ENCODE results near the gene TOR1AIP2.

Gene TOR1AIP2

GRCh38 chr1:179888071-179888470 is 10.5 kb upstream of the TOR1AIP2 start:
- Histone ChIP-seq H3K27me3 (ENCODE audit: low read length) (no peaks in the 10 kb centered on the region), H3K9ac (ENCODE audit: low read length) (no peak overlapping the region), H3K27ac (ENCODE audit: low read depth, low read length) (peak overlapping the region; percentile 66), H4K20me1 (ENCODE audit: low read depth, low read length) (no peaks in the 10 kb centered on the region), H3K9me3 (ENCODE audit: insufficient read depth, low read length) (no peaks in the 10 kb centered on the region), H2AFZ (ENCODE audit: low read depth, low read length, severe bottlenecking) (peak overlapping the region; percentile 34), H3K4me3 (ENCODE audit: insufficient read depth, low read length, poor library complexity, severe bottlenecking) (no peak overlapping the region), H3F3A (ENCODE audit: insufficient read depth) (peaks cover 29% of the 10 kb centered on the region), H3K4me2 (ENCODE audit: low read depth, low read length, poor library complexity, severe bottlenecking) (peak overlapping the region; percentile 58), H3K79me2 (ENCODE audit: insufficient read depth, low read length) (peaks cover 3% of the 10 kb centered on the region; the same call in 1 of the 2 replicates), H3K9me2 (replicated peaks; ENCODE audit: insufficient read depth, low read length) (no peaks in the 10 kb centered on the region), H3K36me3 (ENCODE audit: low read length) (peaks cover 18% of the 10 kb centered on the region)
- TF ChIP-seq EZH2phosphoT487 (conservative IDR thresholded peaks at IDR 0.05; ENCODE audit: low read length) (no peak), CTCF (IDR thresholded peaks at IDR 0.05; ENCODE audit: insufficient read depth, low read length, poor library complexity, severe bottlenecking) (no peak)

- H2AFZ ChIP-seq (ENCODE audit: low read depth, low read length, severe bottlenecking): peak overlapping the region; percentile 86
- H4K20me1 ChIP-seq (ENCODE audit: low read depth, low read length): no peaks in the 10 kb centered on the region
- no peaks in the 10 kb centered on the region for H3K27me3 ChIP-seq (ENCODE audit: low read length)
- H3K36me3 ChIP-seq (ENCODE audit: low read length): peaks cover 16% of the 10 kb centered on the region
- H3K79me2 ChIP-seq (ENCODE audit: insufficient read depth, low read length): peaks cover 3% of the 10 kb centered on the region; the same call in 1 of the 2 replicates
- peaks cover 33% of the 10 kb centered on the region for H3F3A ChIP-seq (ENCODE audit: insufficient read depth)
- no peaks in the 10 kb centered on the region for H3K9me2 ChIP-seq (replicated peaks; ENCODE audit: insufficient read depth, low read length)
- TF ChIP-seq CTCF (IDR thresholded peaks at IDR 0.05; ENCODE audit: insufficient read depth, low read length, poor library complexity, severe bottlenecking) (no peak), EZH2phosphoT487 (conservative IDR thresholded peaks at IDR 0.05; ENCODE audit: low read length) (no peak)
- H3K4me3 ChIP-seq (ENCODE audit: insufficient read depth, low read length, poor library complexity, severe bottlenecking): peak overlapping the region; percentile 85
- H3K4me2 ChIP-seq (ENCODE audit: low read depth, low read length, poor library complexity, severe bottlenecking): peak overlapping the region; percentile 90
- peak overlapping the region; percentile 95 for H3K27ac ChIP-seq (ENCODE audit: low read depth, low read length)
- no peaks in the 10 kb centered on the region for H3K9me3 ChIP-seq (ENCODE audit: insufficient read depth, low read length)
- peak overlapping the region; percentile 86 for H3K9ac ChIP-seq (ENCODE audit: low read length)
These were observed 6.1 kb upstream of the TOR1AIP2 start for GRCh38 chr1:179883745-179884138.

GRCh38 chr1:179883040-179883744 is 5.6 kb upstream of the TOR1AIP2 start:
- peak overlapping the region; percentile 95 for H3K27ac ChIP-seq (ENCODE audit: low read depth, low read length)
- peaks cover 16% of the 10 kb centered on the region for H3K36me3 ChIP-seq (ENCODE audit: low read length)
- H3K79me2 ChIP-seq (ENCODE audit: insufficient read depth, low read length): peaks cover 3% of the 10 kb centered on the region; the same call in 1 of the 2 replicates
- peak overlapping the region; percentile 86 for H3K9ac ChIP-seq (ENCODE audit: low read length)
- H2AFZ ChIP-seq (ENCODE audit: low read depth, low read length, severe bottlenecking): peak overlapping the region; percentile 86
- TF ChIP-seq CTCF (IDR thresholded peaks at IDR 0.05; ENCODE audit: insufficient read depth, low read length, poor library complexity, severe bottlenecking): no peak
- TF ChIP-seq EZH2phosphoT487 (conservative IDR thresholded peaks at IDR 0.05; ENCODE audit: low read length): no peak
- peak overlapping the region; percentile 85 for H3K4me3 ChIP-seq (ENCODE audit: insufficient read depth, low read length, poor library complexity, severe bottlenecking)
- H3K27me3 ChIP-seq (ENCODE audit: low read length): no peaks in the 10 kb centered on the region
- no peaks in the 10 kb centered on the region for H3K9me2 ChIP-seq (replicated peaks; ENCODE audit: insufficient read depth, low read length)
- H3K4me2 ChIP-seq (ENCODE audit: low read depth, low read length, poor library complexity, severe bottlenecking): peak overlapping the region; percentile 90
- no peaks in the 10 kb centered on the region for H4K20me1 ChIP-seq (ENCODE audit: low read depth, low read length)
- H3K9me3 ChIP-seq (ENCODE audit: insufficient read depth, low read length): no peaks in the 10 kb centered on the region
- H3F3A ChIP-seq (ENCODE audit: insufficient read depth): peaks cover 31% of the 10 kb centered on the region

Data from SU-DHL-6 (cell line).